GM10266 (cell line): Measurements from ENCODE around the gene ARHGAP40.

Source experiments
- DNase-seq: peaks from one replicate; pipeline ENCODE4 v3.0.0; 2012; ENCODE audit errors: extremely low spot score
- TF ChIP-seq, protein P1 (sequence below): IDR thresholded peaks from 2 replicates; pipeline ENCODE4 v1.5.1; 2012; ENCODE audit warnings: mild to moderate bottlenecking, low read depth; ENCODE audit not compliant: control insufficient read depth, insufficient read depth; ENCODE audit errors: missing control alignments

The ARHGAP40 gene

DNA sequence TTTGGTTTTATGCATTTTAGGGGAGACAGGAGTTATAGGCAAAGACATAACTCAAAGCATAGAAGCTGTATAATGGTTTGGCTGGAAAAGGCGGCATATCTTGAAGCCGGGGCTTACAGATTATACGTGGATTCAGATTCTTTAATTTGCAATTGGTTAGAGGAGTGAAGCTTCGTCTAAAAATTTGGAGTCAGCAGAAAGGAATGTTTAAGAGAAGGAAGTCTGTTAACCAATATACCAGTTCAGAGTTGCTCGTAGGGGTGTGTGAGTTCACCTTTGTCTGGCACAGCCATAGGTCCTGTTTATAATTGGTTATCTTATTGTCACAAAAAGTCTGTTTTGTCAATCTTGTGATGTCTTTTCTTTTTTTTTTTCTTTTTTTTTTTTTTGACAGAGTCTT lies 8.9 kb downstream of the ARHGAP40 start:
- TF ChIP-seq, protein P1, sequence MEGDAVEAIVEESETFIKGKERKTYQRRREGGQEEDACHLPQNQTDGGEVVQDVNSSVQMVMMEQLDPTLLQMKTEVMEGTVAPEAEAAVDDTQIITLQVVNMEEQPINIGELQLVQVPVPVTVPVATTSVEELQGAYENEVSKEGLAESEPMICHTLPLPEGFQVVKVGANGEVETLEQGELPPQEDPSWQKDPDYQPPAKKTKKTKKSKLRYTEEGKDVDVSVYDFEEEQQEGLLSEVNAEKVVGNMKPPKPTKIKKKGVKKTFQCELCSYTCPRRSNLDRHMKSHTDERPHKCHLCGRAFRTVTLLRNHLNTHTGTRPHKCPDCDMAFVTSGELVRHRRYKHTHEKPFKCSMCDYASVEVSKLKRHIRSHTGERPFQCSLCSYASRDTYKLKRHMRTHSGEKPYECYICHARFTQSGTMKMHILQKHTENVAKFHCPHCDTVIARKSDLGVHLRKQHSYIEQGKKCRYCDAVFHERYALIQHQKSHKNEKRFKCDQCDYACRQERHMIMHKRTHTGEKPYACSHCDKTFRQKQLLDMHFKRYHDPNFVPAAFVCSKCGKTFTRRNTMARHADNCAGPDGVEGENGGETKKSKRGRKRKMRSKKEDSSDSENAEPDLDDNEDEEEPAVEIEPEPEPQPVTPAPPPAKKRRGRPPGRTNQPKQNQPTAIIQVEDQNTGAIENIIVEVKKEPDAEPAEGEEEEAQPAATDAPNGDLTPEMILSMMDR, result no peak
- DNase-seq, result no peak

DNA sequence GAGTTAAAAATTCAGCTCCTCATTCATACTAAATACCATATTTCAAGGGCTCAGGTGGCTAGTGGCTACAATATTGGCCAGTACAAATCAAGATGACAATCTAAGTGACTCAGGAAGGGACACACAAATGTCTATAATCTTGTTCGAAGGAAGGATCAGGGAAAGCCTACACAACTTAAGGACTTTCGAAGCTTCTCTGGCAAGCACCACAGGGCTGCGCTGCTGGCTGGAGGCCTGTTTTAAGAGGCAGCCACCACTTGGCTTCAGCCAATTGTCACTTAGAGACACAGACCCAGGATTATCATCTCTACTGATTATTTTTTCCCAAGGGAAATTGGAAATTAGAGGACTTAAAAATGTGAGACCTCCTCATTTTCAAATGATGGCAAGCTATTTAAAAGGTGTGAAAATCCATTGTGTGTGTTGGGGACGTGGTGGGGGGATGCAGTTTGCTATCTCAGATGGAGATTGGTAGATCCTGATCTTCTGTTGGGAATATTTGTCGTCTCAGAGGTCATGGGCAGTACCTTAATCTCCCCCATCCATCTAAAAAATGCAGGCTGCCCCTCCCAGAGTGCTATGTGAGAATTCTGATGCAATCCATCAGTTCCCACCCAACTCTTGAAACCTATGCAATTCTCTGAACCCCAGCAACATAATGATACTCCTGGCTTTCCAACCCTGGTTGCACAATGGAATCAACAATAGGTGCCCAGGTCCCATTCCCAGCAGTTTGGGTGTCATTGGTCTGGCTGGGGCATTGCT lies 11.3 kb downstream of the ARHGAP40 start:
- TF ChIP-seq, protein P1, result no peak
- DNase-seq, result no peak

DNA sequence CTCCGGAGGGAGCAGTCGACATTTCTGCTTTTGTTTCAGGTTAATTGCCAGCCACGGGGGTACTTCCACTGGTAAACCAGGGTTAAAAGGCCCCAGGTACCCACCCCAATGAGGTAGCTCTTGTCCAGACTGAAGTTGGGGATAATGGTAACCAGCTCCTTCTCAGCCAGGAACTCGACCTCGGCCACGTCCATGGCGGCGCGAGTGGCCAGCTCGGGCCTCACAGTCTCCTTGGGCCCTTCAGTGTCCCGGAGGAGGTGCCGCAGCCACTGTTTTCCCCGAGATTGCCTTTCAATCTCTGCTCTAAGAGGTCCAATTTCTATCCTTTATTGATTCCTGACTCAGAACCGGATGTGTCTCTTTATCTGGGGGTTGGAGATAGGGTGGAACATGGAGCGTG lies 13.7 kb downstream of the ARHGAP40 start:
- TF ChIP-seq, protein P1, result no peak
- DNase-seq, result no peak

- TF ChIP-seq, protein P1, result no peak
- no peak for DNase-seq
Measured at GRCh38 chr20:38616457-38616856, 14.8 kb downstream of the ARHGAP40 start.

DNA sequence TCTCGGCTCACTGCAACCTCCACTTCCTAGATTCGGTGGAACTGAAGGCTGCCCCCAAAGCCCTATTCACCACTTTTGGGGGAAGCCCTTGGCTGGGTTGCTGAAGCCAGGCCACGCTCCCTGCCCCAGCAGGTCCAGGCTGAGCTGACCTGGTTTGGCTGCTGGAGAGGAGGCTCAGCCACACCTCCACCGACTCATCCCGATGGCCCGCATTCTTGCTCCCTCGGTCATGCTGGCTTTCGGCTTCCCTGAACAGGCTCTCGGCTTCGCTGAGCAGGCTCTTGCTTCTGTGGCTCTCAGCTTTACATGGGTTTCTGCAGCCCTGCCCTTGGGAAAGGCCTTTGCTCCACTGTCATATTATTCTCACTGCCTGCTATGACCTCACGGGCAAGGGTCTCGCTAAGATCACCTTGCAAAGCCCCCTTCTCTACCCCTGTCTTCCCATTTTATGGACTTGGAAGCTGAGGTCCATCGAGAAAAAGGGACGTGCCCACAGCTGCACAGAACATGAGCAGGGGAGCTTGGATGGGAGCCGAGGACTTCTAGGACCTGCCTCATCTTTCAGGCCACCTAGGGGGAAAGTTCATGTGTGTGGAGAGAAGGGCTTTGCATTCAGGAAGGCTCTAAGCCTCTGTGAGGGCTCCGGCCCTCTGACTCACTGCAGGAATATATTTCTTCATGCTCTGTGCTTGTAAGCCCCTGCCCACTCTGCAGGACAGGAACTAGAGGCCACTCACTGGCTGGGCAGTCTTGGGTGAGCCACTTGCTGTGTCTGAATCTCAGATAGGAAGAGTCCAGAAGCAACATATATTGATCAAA lies 15.6 kb downstream of the ARHGAP40 start:
- no peak for DNase-seq
- TF ChIP-seq, protein P1, result no peak

GRCh38 chr20:38617830-38618196 lies 16.2 kb downstream of the ARHGAP40 start:
- DNase-seq, result no peak
- TF ChIP-seq, protein P1, result no peak

DNA sequence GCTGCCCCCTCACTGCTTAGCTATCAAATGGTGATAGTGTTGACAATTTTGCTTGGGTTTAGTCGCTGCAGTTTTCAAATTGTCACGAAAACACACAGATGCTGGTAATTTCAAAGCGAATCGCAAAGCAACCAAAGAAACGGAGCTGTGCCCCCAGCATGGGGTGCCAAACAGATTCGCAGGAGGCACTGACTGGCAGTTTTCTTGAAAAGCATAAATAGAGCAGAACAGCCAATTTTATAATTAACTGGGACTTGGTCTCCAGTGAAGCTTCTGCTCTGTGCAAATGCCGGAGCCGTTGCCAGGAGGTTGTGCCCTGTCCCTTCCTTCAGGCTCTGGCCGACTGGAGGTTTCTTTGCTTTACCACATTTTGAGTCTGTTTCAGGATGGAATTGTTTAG lies 18.8 kb downstream of the ARHGAP40 start:
- TF ChIP-seq, protein P1, result no peak
- DNase-seq, result no peak
